Measurements from ENCODE around the gene IFI6. TPM values are rescaled to one million over a fixed set of nuclear protein-coding genes. Genes with fewer than 3 reads are reported as not detected.

IFI6 gene
- total RNA-seq, 1 donor from 2014 or later: 1.3 TPM

DNA sequence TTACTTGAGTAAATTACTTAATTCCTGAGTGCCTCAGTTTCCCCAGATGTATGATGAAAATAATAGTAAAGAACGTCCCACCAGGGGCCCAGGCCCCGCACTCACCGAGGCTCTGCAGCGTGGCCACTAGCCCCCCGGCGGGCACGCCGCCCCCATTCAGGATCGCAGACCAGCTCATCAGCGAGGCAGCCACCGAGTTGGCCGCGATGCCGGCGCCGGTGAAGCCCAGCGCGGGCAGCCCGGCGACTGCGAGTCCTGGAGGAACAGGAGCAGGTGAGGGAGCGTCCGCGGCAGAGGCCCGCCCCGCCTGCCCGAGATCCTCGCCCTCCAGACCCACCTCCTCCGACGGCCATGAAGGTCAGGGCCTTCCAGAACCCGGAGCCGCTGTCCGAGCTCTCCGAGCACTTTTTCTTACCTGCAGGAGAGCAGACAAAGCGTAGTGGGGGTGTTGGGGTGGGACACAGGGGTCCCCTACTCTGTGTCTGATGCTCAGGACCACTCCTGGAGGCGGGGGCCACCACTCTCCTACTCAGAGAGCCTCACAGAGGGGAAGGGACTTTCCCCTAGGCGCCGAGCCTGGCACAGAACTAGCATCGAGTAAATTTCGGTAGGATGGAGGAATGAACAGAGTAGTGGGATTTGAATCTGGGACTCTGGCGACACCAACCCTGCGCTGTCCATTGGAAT is 3.7 kb downstream of the IFI6 start:
- no peak for DNase-seq (ENCODE audit: low read depth)
- Histone ChIP-seq H3K36me3 (ENCODE audit: control insufficient read depth, insufficient read depth, low read length) (no peaks in the 10 kb centered on the region), H3K27me3 (ENCODE audit: control insufficient read depth, insufficient read depth, low read length) (no peaks in the 10 kb centered on the region), H3K4me3 (ENCODE audit: low read depth, low read length) (no peak overlapping the region)
- FAIRE-seq: no peak
- TF ChIP-seq, protein P1, sequence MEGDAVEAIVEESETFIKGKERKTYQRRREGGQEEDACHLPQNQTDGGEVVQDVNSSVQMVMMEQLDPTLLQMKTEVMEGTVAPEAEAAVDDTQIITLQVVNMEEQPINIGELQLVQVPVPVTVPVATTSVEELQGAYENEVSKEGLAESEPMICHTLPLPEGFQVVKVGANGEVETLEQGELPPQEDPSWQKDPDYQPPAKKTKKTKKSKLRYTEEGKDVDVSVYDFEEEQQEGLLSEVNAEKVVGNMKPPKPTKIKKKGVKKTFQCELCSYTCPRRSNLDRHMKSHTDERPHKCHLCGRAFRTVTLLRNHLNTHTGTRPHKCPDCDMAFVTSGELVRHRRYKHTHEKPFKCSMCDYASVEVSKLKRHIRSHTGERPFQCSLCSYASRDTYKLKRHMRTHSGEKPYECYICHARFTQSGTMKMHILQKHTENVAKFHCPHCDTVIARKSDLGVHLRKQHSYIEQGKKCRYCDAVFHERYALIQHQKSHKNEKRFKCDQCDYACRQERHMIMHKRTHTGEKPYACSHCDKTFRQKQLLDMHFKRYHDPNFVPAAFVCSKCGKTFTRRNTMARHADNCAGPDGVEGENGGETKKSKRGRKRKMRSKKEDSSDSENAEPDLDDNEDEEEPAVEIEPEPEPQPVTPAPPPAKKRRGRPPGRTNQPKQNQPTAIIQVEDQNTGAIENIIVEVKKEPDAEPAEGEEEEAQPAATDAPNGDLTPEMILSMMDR (IDR thresholded peaks at IDR 0.05; ENCODE audit: insufficient read depth, low read length, severe bottlenecking): no peak

DNA sequence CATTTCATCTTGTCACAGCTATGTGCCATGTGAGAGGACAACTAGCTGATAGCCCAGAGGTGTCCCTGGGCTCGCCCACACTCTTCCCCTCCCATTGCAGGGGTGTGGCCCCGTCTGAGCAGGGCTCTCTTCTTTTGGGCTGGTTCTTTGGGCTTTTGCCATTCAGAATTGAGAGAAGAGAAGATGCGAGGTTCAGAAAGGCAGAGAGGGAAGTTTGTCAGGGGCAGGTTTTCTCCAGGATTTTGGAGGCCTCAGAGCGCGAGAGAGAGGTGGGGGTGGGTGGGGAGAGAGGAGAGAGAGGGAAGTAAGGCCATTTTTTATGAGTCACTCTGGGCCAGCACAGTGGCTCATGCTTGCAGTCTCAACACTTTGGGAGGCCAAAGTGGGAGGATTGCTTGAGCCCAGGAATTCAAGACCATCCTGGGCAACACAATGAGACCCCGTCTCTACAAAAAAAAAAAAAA is 5.2 kb downstream of the IFI6 start:
- TF ChIP-seq, protein P1 (IDR thresholded peaks at IDR 0.05; ENCODE audit: insufficient read depth, low read length, severe bottlenecking): no peak
- H3K27me3 ChIP-seq (ENCODE audit: control insufficient read depth, insufficient read depth, low read length): no peaks in the 10 kb centered on the region
- H3K36me3 ChIP-seq (ENCODE audit: control insufficient read depth, insufficient read depth, low read length): no peaks in the 10 kb centered on the region
- H3K4me3 ChIP-seq (ENCODE audit: low read depth, low read length): no peak overlapping the region
- FAIRE-seq: no peak
- no peak for DNase-seq (ENCODE audit: low read depth)

DNA sequence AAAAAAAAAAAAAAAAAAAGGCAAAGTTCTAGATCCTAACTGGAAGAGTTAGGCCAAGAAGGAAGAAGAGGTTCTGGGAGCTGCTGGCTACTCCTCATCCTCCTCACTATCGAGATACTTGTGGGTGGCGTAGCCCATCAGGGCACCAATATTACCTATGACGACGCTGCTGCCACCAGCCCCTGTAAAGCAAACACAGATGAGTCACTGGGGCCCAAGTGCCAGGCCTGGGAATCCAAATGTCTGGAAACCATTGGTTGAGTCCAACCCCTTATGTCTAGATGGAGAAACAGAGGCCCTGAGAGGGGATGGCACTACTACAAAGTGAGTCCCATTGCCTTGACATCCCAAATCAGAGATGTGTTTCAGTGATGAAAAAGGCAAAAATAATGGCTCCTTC is 5.7 kb downstream of the IFI6 start:
- no peaks in the 10 kb centered on the region for H3K36me3 ChIP-seq (ENCODE audit: control insufficient read depth, insufficient read depth, low read length)
- TF ChIP-seq, protein P1 (IDR thresholded peaks at IDR 0.05; ENCODE audit: insufficient read depth, low read length, severe bottlenecking): no peak
- H3K27me3 ChIP-seq (ENCODE audit: control insufficient read depth, insufficient read depth, low read length): no peaks in the 10 kb centered on the region
- FAIRE-seq: no peak
- no peak for DNase-seq (ENCODE audit: low read depth)
- H3K4me3 ChIP-seq (ENCODE audit: low read depth, low read length): no peak overlapping the region

DNA sequence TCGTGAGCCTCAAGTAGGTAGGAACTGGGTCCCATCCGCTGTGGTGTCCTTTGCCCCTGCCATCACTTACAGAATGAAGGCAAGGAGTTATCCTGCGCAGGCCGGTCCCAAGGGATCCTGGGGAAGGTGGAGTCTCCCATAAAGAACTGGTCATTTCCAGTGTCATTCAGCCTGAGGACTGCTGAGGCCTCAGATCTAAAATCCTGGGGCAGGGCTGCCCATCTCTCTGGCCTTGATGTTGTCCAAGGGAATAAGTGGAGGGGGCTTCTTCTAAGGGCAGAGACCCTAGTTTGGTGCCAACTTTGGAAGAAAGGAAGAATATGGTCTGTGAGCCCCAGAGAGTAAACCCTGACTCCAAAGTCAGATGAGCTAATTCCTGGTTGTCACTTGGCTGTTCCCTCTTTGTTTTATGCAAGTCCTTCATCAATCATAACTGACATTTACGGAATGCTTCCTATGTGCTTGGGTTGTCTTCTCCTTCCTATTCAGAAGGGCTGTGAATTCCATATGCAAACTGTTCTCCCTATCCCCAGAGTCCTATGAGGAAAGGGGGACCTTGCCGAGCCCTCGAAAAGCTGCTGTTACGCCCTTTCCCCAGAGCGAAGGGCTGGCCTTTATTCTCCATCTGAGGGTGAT is 6.9 kb downstream of the IFI6 start:
- TF ChIP-seq, protein P1 (IDR thresholded peaks at IDR 0.05; ENCODE audit: insufficient read depth, low read length, severe bottlenecking): no peak
- Histone ChIP-seq H3K27me3 (ENCODE audit: control insufficient read depth, insufficient read depth, low read length) (no peaks in the 10 kb centered on the region), H3K4me3 (ENCODE audit: low read depth, low read length) (no peak overlapping the region), H3K36me3 (ENCODE audit: control insufficient read depth, insufficient read depth, low read length) (no peaks in the 10 kb centered on the region)
- FAIRE-seq (no peak), DNase-seq (ENCODE audit: low read depth) (no peak)

DNA sequence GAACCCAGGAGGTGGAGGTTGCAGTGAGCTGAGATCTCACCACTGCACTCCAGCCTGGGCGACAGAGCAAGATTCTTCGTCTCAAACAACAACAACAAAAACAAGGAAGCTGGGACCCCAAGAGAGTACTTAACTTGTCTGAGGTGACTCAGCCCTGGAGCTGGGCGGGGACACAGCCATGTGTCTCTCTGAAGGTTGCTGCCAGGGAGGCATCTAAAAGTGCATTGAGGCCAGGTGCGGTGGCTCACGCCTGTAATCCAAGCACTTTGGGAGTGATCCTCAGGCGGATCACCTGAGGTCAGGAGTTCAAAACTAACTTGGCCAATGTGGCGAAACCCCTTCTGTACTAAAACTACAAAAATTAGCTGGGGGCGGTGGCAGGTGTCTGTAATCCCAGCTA is 7.7 kb downstream of the IFI6 start:
- Histone ChIP-seq H3K36me3 (ENCODE audit: control insufficient read depth, insufficient read depth, low read length) (no peaks in the 10 kb centered on the region), H3K4me3 (ENCODE audit: low read depth, low read length) (no peak overlapping the region), H3K27me3 (ENCODE audit: control insufficient read depth, insufficient read depth, low read length) (no peaks in the 10 kb centered on the region)
- TF ChIP-seq, protein P1 (IDR thresholded peaks at IDR 0.05; ENCODE audit: insufficient read depth, low read length, severe bottlenecking): no peak
- no peak for DNase-seq (ENCODE audit: low read depth)
- FAIRE-seq: no peak
